K562 (cell line): Measurements from ENCODE around the gene CIAO2A. TPM values are rescaled to one million over a fixed set of nuclear protein-coding genes. Genes with fewer than 3 reads are reported as not detected.
A peak's percentile ranks its signal among the peaks of the same experiment; 100 is the strongest.

ENCODE experiments used
- ATF4 ChIP-seq: fragments of 450-650 bp; formaldehyde crosslinking; IDR thresholded peaks from 2 replicates; pipeline ENCODE4 v1.4.0; 2022; ENCODE audit warnings: mild to moderate bottlenecking, moderate library complexity
- DDX20 ChIP-seq: fragments of 450-650 bp; IDR thresholded peaks from 2 replicates; pipeline ENCODE4 v1.6.1; 2016; ENCODE audit warnings: missing genetic modification characterization, low read depth, mild to moderate bottlenecking, missing compliant biosample characterization, moderate library complexity
- DNMT1 ChIP-seq: fragments of 450-650 bp; IDR thresholded peaks from 2 replicates; pipeline ENCODE4 v1.6.1; 2016; ENCODE audit warnings: antibody characterized with exemption, mild to moderate bottlenecking
- EHMT2 ChIP-seq: fragments of 450-650 bp; IDR thresholded peaks from 2 replicates; pipeline ENCODE4 v1.6.1; 2018; ENCODE audit warnings: antibody characterized with exemption
- ESRRA ChIP-seq: fragments of 450-650 bp; IDR thresholded peaks from 2 replicates; pipeline ENCODE4 v1.6.1; 2014; ENCODE audit warnings: low read depth, mild to moderate bottlenecking, moderate library complexity, borderline replicate concordance
- HNRNPH1 ChIP-seq: fragments of 200-400 bp; formaldehyde crosslinking; optimal IDR thresholded peaks from 2 replicates; pipeline ENCODE3; 2017; ENCODE audit warnings: low read depth, mild to moderate bottlenecking, low read length, moderate library complexity
- MBD2 ChIP-seq: sonication (generic); IDR thresholded peaks from 2 replicates; pipeline ENCODE4 v1.6.1; 2016; ENCODE audit warnings: low read depth, borderline replicate concordance
- MYBL2 ChIP-seq, 2 experiments: fragments of 450-650 bp in 1 of 2; sonication (generic) in 1 of 2; formaldehyde crosslinking in 1 of 2; IDR thresholded peaks; 2 replicates each; pipeline versions ENCODE4 v1.6.1 to v1.8.1; 2017 to 2022; ENCODE audit warnings: borderline replicate concordance in 1 of 2, inconsistent platforms in 1 of 2, low read depth in 1 of 2, mild to moderate bottlenecking in 1 of 2, missing genetic modification reagents in 1 of 2, moderate library complexity in 1 of 2
- RAD21 ChIP-seq, 2 experiments: fragments of 250-450 bp in 1 of 2; fragments of 450-650 bp in 1 of 2; sonication (Bioruptor Pico) in 1 of 2; formaldehyde crosslinking in 1 of 2; IDR thresholded peaks in 1 of 2; conservative IDR thresholded peaks in 1 of 2; 2 replicates each; pipeline versions ENCODE4 v1.4.0 to v1.8.0; 2020 to 2022; ENCODE audit warnings: mild to moderate bottlenecking in 2 of 2, moderate library complexity in 1 of 2
- RFX5 ChIP-seq: IDR thresholded peaks from 2 replicates; pipeline ENCODE4 v1.6.1; 2011; ENCODE audit warnings: low read depth, mild to moderate bottlenecking, improper control_type of control experiment, low read length
- SMAD3 ChIP-seq: fragments of 450-650 bp; formaldehyde crosslinking; conservative IDR thresholded peaks from 2 replicates; pipeline ENCODE4 v1.4.0; 2020; ENCODE audit warnings: mild to moderate bottlenecking
- SREBF2 ChIP-seq: sonication (generic); formaldehyde crosslinking; IDR thresholded peaks from 2 replicates; pipeline ENCODE4 v1.4.0; 2020; ENCODE audit warnings: mild to moderate bottlenecking, missing genetic modification reagents
- SRF ChIP-seq, 2 experiments: fragments of 250-450, 450-650 bp in 1 of 2; sonication (Bioruptor Pico) in 1 of 2; sonication (generic) in 1 of 2; formaldehyde crosslinking; IDR thresholded peaks; 2 replicates each; pipeline versions ENCODE4 v1.5.0 to v1.5.1; 2020 to 2022; ENCODE audit warnings: mild to moderate bottlenecking in 1 of 2, missing genetic modification reagents in 1 of 2
- TAF7 ChIP-seq: fragments of 450-650 bp; IDR thresholded peaks from 2 replicates; pipeline ENCODE4 v1.6.1; 2016; ENCODE audit warnings: missing genetic modification characterization, missing compliant biosample characterization
- TBL1XR1 ChIP-seq, 2 experiments: IDR thresholded peaks; 2 replicates each; pipeline ENCODE4 v1.6.1; 2012; ENCODE audit warnings: improper control_type of control experiment in 2 of 2, low read length in 2 of 2, mild to moderate bottlenecking in 1 of 2
- THAP12 ChIP-seq: fragments of 250-450 bp; sonication (Bioruptor Pico); IDR thresholded peaks from 2 replicates; pipeline ENCODE4 v1.9.0; 2021; ENCODE audit warnings: mild to moderate bottlenecking, inconsistent platforms
- THRAP3 ChIP-seq: fragments of 450-650 bp; IDR thresholded peaks from 2 replicates; pipeline ENCODE4 v1.6.1; 2016; ENCODE audit warnings: mild to moderate bottlenecking, inconsistent platforms, borderline replicate concordance
- ZBTB12 ChIP-seq: fragments of 250-450 bp; sonication (Bioruptor Pico); IDR thresholded peaks from 2 replicates; pipeline ENCODE4 v1.4.0; 2020
- ZFP30 ChIP-seq: fragments of 250-450 bp; sonication (Bioruptor Pico); IDR thresholded peaks from 2 replicates; pipeline ENCODE4 v1.8.0; 2022; ENCODE audit warnings: moderate library complexity, mild to moderate bottlenecking, inconsistent platforms, borderline replicate concordance
- ZFP91 ChIP-seq: sonication (generic); formaldehyde crosslinking; IDR thresholded peaks from 2 replicates; pipeline ENCODE4 v1.8.0; 2022; ENCODE audit warnings: mild to moderate bottlenecking, missing genetic modification reagents
- ZNF12 ChIP-seq: sonication (generic); formaldehyde crosslinking; IDR thresholded peaks from 2 replicates; pipeline ENCODE4 v1.4.0; 2020; ENCODE audit warnings: mild to moderate bottlenecking, missing genetic modification reagents
- polyA plus RNA-seq, 8 experiments: library from polyadenylated mRNA; depleted of rRNA in 4 of 8; stranded (reverse) in 5 of 8; unstranded in 3 of 8; fragments of >200 nt; fragmentation: Nextera tagmentation in 2 of 8; fragmentation: Illumina TruSeq in 1 of 8; extraction: Ambion mirVana in 2 of 8; extraction: Trizol in 1 of 8; gene quantifications; 2 replicates each; pipeline versions ENCODE4 v1.2.1 to v1.2.3, GENCODE V29; 2011 to 2014; ENCODE audit warnings: inconsistent platforms in 1 of 8, missing spikeins in 1 of 8
- total RNA-seq, 7 experiments: library from RNA; depleted of rRNA in 6 of 7; stranded (reverse); fragments of >200 nt in 6 of 7; fragmentation: Illumina TruSeq in 2 of 7; extraction: Trizol in 2 of 7; gene quantifications; 2 replicates each; pipeline versions ENCODE4 v1.2.1 to v1.2.3, GENCODE V29; 2011 to 2021; ENCODE audit warnings: low replicate concordance in 1 of 7

The CIAO2A gene
- total and polyA plus RNA-seq, 9 of the 15 experiments (the other 6 are each of a cell fraction or from before 2014, with no cell fraction given), result 161 to 429 (median 313) TPM

GRCh38 chr15:64095795-64096667 is 2.4 kb upstream of the CIAO2A start, which contains the start of gene SNX1 (continued):
- TF ChIP-seq ZFP91 (CRISPR knock-in tag), result no peak
- no peak for TF ChIP-seq RFX5
- no peak for TF ChIP-seq ZFP30 (CRISPR knock-in tag)
- peak; percentile 23; the same call in 1 of the 2 replicates for TF ChIP-seq THAP12 (CRISPR knock-in tag)
- TF ChIP-seq SMAD3 (CRISPR knock-in tag), result no peak
- no peak for TF ChIP-seq SREBF2 (CRISPR knock-in tag)
- peak in 1 of 2 experiments; percentile 39; a peak in 1 of 4 replicates for TF ChIP-seq SRF (CRISPR knock-in tag; IDR thresholded peaks at IDR 0.05)
- TF ChIP-seq MBD2, result peak; percentile 80
- TF ChIP-seq ESRRA, result peak; percentile 65; the same call in 1 of the 2 replicates
- TF ChIP-seq DNMT1, result no peak
- peak in 1 of 2 experiments; percentile 37; a peak in 2 of 4 replicates for TF ChIP-seq TBL1XR1 (IDR thresholded peaks at IDR 0.05; ENCODE audit: low read length in 2 of 2)
- TF ChIP-seq HNRNPH1, result no peak
- no peak for TF ChIP-seq THRAP3
- TF ChIP-seq RAD21 (CRISPR knock-in tag; conservative IDR thresholded peaks at IDR 0.05 in 1 of 2, IDR thresholded peaks at IDR 0.05 in 1 of 2), result no peak
- no peak for TF ChIP-seq MYBL2 (IDR thresholded peaks at IDR 0.05; ENCODE audit: low read depth)
- TF ChIP-seq MYBL2 (CRISPR knock-in tag; IDR thresholded peaks at IDR 0.05; ENCODE audit: borderline replicate concordance), result no peak
- TF ChIP-seq TAF7 (tag), result peak; percentile 95
- TF ChIP-seq ZBTB12 (CRISPR knock-in tag), result no peak
- TF ChIP-seq ATF4, result no peak
- no peak for TF ChIP-seq ZNF12 (CRISPR knock-in tag)
- no peak for TF ChIP-seq DDX20 (tag)
- TF ChIP-seq EHMT2, result peak; percentile 80; the same call in 1 of the 2 replicates
